ENCODE data around the gene POTEM.
"Not testable (repeated sequence)": the region's sequence is repeated elsewhere in the genome, so short reads cannot be mapped to it uniquely, and the experiment has no call there.

The POTEM gene

DNA sequence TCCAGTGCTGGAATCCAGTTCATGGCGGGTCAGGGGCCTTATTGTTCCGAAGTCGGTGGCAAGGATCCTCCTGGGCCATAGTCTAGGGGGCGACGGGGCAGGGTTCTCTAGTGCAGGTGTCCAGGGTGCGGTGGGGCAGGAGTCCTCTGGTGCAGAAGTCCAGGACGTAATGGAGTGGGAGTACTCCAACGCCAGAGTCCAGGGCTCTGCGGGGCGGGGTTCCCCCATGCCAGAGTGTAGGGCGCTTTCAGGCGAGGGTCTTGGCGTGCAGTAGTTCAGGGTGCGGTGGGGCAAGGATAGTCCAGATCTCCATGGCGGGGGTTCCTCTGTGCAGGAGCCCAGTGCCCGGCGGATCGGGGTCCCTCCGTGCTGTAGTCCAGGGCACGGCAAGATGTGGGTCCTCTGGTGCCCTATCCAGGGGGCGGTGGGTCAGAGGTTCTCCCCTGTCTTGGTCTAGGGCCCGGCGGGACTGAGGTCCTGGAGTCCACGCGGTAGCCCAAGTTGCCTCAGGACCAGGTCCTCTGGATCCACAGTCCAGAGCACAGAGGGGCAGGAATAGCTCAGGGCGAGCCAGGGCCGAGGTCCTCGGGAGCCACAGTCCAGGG, 70.9 kb downstream of the POTEM start:
- FAIRE-seq = not testable (repeated sequence)

DNA sequence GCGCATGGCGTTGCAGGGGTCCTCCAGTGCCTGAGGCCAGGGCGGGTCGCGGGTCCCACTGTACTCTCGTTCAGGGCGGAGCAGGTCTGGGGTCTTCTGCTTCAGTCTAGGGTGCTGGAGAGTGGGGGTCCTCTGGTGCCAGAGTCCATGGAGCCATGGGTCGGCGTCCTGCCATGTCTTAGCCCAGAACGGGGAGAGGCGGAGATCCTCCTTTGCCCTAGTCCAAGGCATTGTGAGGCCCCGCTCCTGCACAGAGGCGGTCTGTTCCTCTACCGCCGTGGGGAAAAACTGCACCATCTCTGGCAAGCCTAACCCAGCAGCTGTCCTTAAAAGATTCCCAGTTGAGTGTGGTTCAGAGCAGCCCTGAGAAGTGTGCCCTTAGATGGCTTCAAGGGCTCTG, 71.6 kb downstream of the POTEM start:
- FAIRE-seq = not testable (repeated sequence)

GRCh38 chr14:19043384-19043783, 76.2 kb downstream of the POTEM start:
- not testable (repeated sequence) for FAIRE-seq

Data from colon (tissue), 2 donors.